KMS-11 (cell line): Measurements from ENCODE around the gene ALG2.

ENCODE experiments used
- H2AFZ ChIP-seq: fragments of 200-600 bp; sonication (generic); 2 replicates; pipeline ENCODE4 v1.6.1; 2016; ENCODE audit warnings: antibody characterized with exemption, mixed run types, low read depth
- H3K27ac ChIP-seq: fragments of 200-600 bp; sonication (generic); 2 replicates; pipeline ENCODE4 v1.6.1; 2016; ENCODE audit warnings: mild to moderate bottlenecking, mixed run types
- H3K27me3 ChIP-seq: fragments of 200-600 bp; sonication (generic); 2 replicates; pipeline ENCODE4 v1.6.1; 2017; ENCODE audit warnings: mild to moderate bottlenecking, low read depth, mixed run types, moderate library complexity; ENCODE audit not compliant: insufficient read depth
- H3K36me3 ChIP-seq: fragments of 200-600 bp; sonication (generic); 2 replicates; pipeline ENCODE4 v1.6.1; 2017; ENCODE audit warnings: mild to moderate bottlenecking, mixed run types; ENCODE audit not compliant: insufficient read depth
- H3K4me1 ChIP-seq: fragments of 200-600 bp; sonication (generic); 2 replicates; pipeline ENCODE4 v1.6.1; 2016; ENCODE audit warnings: mild to moderate bottlenecking, low read depth, mixed run types; ENCODE audit not compliant: poor library complexity, severe bottlenecking
- H3K4me2 ChIP-seq: fragments of 200-600 bp; sonication (generic); 2 replicates; pipeline ENCODE4 v1.7.0; 2016; ENCODE audit warnings: mild to moderate bottlenecking, mixed run types
- H3K4me3 ChIP-seq: fragments of 200-600 bp; sonication (generic); IDR thresholded peaks from 2 replicates; pipeline ENCODE4 v1.6.1; 2017; ENCODE audit warnings: low read depth, low read length, mixed read lengths; ENCODE audit not compliant: insufficient read depth
- H3K79me2 ChIP-seq: fragments of 200-600 bp; sonication (generic); 2 replicates; pipeline ENCODE4 v1.6.1; 2016; ENCODE audit warnings: low read depth, mixed run types; ENCODE audit not compliant: insufficient read depth
- H3K9ac ChIP-seq: fragments of 200-600 bp; sonication (generic); 2 replicates; pipeline ENCODE4 v1.6.1; 2016; ENCODE audit warnings: mild to moderate bottlenecking, mixed run types
- H4K20me1 ChIP-seq: fragments of 200-600 bp; sonication (generic); 2 replicates; pipeline ENCODE4 v1.6.1; 2016; ENCODE audit warnings: mild to moderate bottlenecking, mixed run types; ENCODE audit not compliant: insufficient read depth
- CTCF ChIP-seq: fragments of 200-600 bp; sonication (generic); conservative IDR thresholded peaks from 2 replicates; pipeline ENCODE4 v1.6.1; 2017; ENCODE audit warnings: low read depth, mild to moderate bottlenecking, antibody characterized with exemption, low read length, moderate library complexity, mixed read lengths

The ALG2 gene

GRCh38 chr9:99172124-99173091, 49.3 kb downstream of the ALG2 start:
- no peaks in the 10 kb centered on the region for H3K36me3 ChIP-seq
- H3K4me1 ChIP-seq: peaks cover 25% of the 10 kb centered on the region
- H3K79me2 ChIP-seq: no peaks in the 10 kb centered on the region
- H4K20me1 ChIP-seq: no peaks in the 10 kb centered on the region
- H2AFZ ChIP-seq: no peak overlapping the region
- TF ChIP-seq CTCF: no peak
- H3K27me3 ChIP-seq: no peaks in the 10 kb centered on the region
- no peak overlapping the region for H3K9ac ChIP-seq
- H3K27ac ChIP-seq: no peak overlapping the region
- H3K4me3 ChIP-seq: no peak overlapping the region
- H3K4me2 ChIP-seq: no peak overlapping the region

- Histone ChIP-seq H3K79me2 (no peaks in the 10 kb centered on the region), H3K4me2 (no peak overlapping the region), H3K9ac (no peak overlapping the region), H3K4me3 (no peak overlapping the region), H2AFZ (no peak overlapping the region), H3K36me3 (no peaks in the 10 kb centered on the region), H3K27me3 (no peaks in the 10 kb centered on the region), H4K20me1 (no peaks in the 10 kb centered on the region), H3K27ac (no peak overlapping the region), H3K4me1 (peaks cover 26% of the 10 kb centered on the region)
- no peak for TF ChIP-seq CTCF
Observed at GRCh38 chr9:99171225-99172123, 50.3 kb downstream of the ALG2 start.

- no peak for TF ChIP-seq CTCF
- Histone ChIP-seq H3K4me2 (no peak overlapping the region), H2AFZ (no peak overlapping the region), H3K79me2 (no peaks in the 10 kb centered on the region), H3K4me1 (peaks cover 23% of the 10 kb centered on the region), H3K36me3 (no peaks in the 10 kb centered on the region), H3K9ac (no peak overlapping the region), H4K20me1 (no peaks in the 10 kb centered on the region), H3K27me3 (no peaks in the 10 kb centered on the region), H3K27ac (no peak overlapping the region), H3K4me3 (no peak overlapping the region)
Observed at GRCh38 chr9:99169982-99170761, 51.6 kb downstream of the ALG2 start.

GRCh38 chr9:99169086-99169485, 52.7 kb downstream of the ALG2 start:
- no peaks in the 10 kb centered on the region for H3K27me3 ChIP-seq
- H2AFZ ChIP-seq: no peak overlapping the region
- H3K9ac ChIP-seq: no peak overlapping the region
- H3K36me3 ChIP-seq: no peaks in the 10 kb centered on the region
- no peak overlapping the region for H3K4me3 ChIP-seq
- H3K4me1 ChIP-seq: peaks cover 32% of the 10 kb centered on the region
- H3K79me2 ChIP-seq: no peaks in the 10 kb centered on the region
- no peak overlapping the region for H3K27ac ChIP-seq
- TF ChIP-seq CTCF: no peak
- H4K20me1 ChIP-seq: no peaks in the 10 kb centered on the region
- H3K4me2 ChIP-seq: no peak overlapping the region
